CD8-positive, alpha-beta memory T cell (primary cell): ENCODE measurements around the gene SF3B2. TPM values are rescaled to one million over a fixed set of nuclear protein-coding genes. Genes with fewer than 3 reads are reported as not detected.
"Not testable (repeated sequence)": the region's sequence is repeated elsewhere in the genome, so short reads cannot be mapped to it uniquely, and the experiment has no call there.

Experiments
- CTCF ChIA-PET: fragments of 350-600 bp; sonication (Branson Sonifier 250); formaldehyde crosslinking; loops from one replicate; lab custom pipeline; 2021; ENCODE audit warnings: antibody characterized with exemption; lab: Charles Lee
- POLR2A ChIA-PET: fragments of 350-600 bp; sonication (Branson Sonifier 250); formaldehyde crosslinking; loops from one replicate; lab custom pipeline; 2021; ENCODE audit warnings: antibody characterized with exemption; lab: Charles Lee
- DNase-seq, 5 donors: peaks; one replicate each; pipeline versions ENCODE4 v3.0.0 to v3.0.0-alpha.2; 2020 to 2022; ENCODE audit warnings: mixed read lengths in 1 of 5
- H3K27ac ChIP-seq: one replicate; pipeline ENCODE4 v1.7.0; 2013; ENCODE audit warnings: low read depth, mild to moderate bottlenecking, low read length, moderate library complexity
- H3K27me3 ChIP-seq: 2 replicates; pipeline ENCODE4 v1.7.0; 2013; ENCODE audit warnings: low read length, mild to moderate bottlenecking; ENCODE audit not compliant: insufficient read depth, poor library complexity, severe bottlenecking
- H3K36me3 ChIP-seq: 2 replicates; pipeline ENCODE4 v1.7.0; 2013; ENCODE audit warnings: mild to moderate bottlenecking, low read length, moderate library complexity; ENCODE audit not compliant: insufficient read depth
- H3K4me1 ChIP-seq: 2 replicates; pipeline ENCODE4 v1.7.0; 2013; ENCODE audit warnings: mild to moderate bottlenecking, low read length, moderate library complexity; ENCODE audit not compliant: insufficient read depth
- H3K4me3 ChIP-seq: 2 replicates; pipeline ENCODE4 v1.7.0; 2013; ENCODE audit warnings: mild to moderate bottlenecking, low read length
- H3K9me3 ChIP-seq: 2 replicates; pipeline ENCODE4 v1.7.0; 2013; ENCODE audit warnings: mild to moderate bottlenecking, low read length
- H3K27ac Mint-ChIP-seq, 8 donors: one replicate each; pipeline ENCODE4 v1.8.0; 2020 to 2021; ENCODE audit warnings: mixed read lengths in 8 of 8, mild to moderate bottlenecking in 6 of 8, inconsistent platforms in 3 of 8, moderate library complexity in 3 of 8
- H3K27me3 Mint-ChIP-seq, 2 donors: one replicate each; pipeline ENCODE4 v1.8.0; 2020 to 2021; ENCODE audit warnings: mixed read lengths in 2 of 2, mild to moderate bottlenecking in 1 of 2, moderate library complexity in 1 of 2
- H3K36me3 Mint-ChIP-seq, 3 donors: one replicate each; pipeline ENCODE4 v1.8.0; 2020 to 2021; ENCODE audit warnings: mixed read lengths in 3 of 3, inconsistent platforms in 1 of 3, mild to moderate bottlenecking in 1 of 3
- H3K4me1 Mint-ChIP-seq, 3 donors: one replicate each; pipeline ENCODE4 v1.8.0; 2020 to 2021; ENCODE audit warnings: mixed read lengths in 3 of 3, inconsistent platforms in 1 of 3, mild to moderate bottlenecking in 1 of 3
- H3K4me3 Mint-ChIP-seq, 7 donors: one replicate each; pipeline ENCODE4 v1.8.0; 2020 to 2021; ENCODE audit warnings: mixed read lengths in 7 of 7, mild to moderate bottlenecking in 6 of 7, moderate library complexity in 4 of 7, inconsistent platforms in 2 of 7
- H3K9me3 Mint-ChIP-seq, 5 donors: one replicate each; pipeline ENCODE4 v1.8.0; 2020 to 2022; ENCODE audit warnings: mixed read lengths in 5 of 5, mild to moderate bottlenecking in 3 of 5, moderate library complexity in 2 of 5, inconsistent platforms in 1 of 5
- polyA plus RNA-seq: library from polyadenylated mRNA; unstranded; fragments of 300-500 nt; fragmentation: Illumina TruSeq; gene quantifications from one replicate; pipeline ENCODE4 v1.2.3, GENCODE V29; 2021
- total RNA-seq, 2 experiments: library from RNA; stranded (reverse); gene quantifications; one replicate each; pipeline ENCODE4 v1.2.3, GENCODE V29; 2021

Gene SF3B2
- total and polyA plus RNA-seq, 3 experiments from 2014 or later, result 134 to 274 (median 261) TPM

DNA sequence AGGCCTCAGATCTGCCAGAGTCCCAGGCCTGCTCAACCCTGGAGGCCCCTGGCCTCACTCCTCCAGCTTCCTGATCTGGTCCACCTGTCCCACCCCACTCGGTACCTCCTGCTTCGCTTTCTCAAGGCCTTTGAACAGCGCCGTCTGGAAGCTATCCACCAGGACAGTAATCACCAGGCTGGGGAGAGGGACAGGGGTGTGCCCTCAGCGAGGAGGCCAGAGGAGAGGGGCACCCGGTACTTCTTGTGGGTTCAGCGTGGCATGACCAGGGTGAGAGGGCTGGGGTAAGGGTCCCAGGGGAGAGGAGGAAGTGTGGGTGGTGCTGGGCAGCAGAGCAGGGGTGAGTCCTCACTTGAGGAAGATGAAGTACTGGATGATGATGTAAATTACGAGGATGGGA is 32.0 kb upstream of the SF3B2 start:
- no peaks in the 10 kb centered on the region for H3K36me3 Mint-ChIP-seq
- no peak for DNase-seq
- ChIA-PET POLR2A (no interaction called here), CTCF (no interaction called here)
- no peak overlapping the region for H3K4me3 Mint-ChIP-seq
- Histone ChIP-seq H3K4me1 (peaks cover 7% of the 10 kb centered on the region), H3K4me3 (no peak overlapping the region), H3K36me3 (no peaks in the 10 kb centered on the region), H3K27me3 (no peaks in the 10 kb centered on the region), H3K27ac (no peak overlapping the region), H3K9me3 (no peaks in the 10 kb centered on the region)
- no peaks in the 10 kb centered on the region for H3K9me3 Mint-ChIP-seq
- no peak overlapping the region for H3K27ac Mint-ChIP-seq
- peaks cover 5 to 9% (median 6%) of the 10 kb centered on the region in 3 donors for H3K4me1 Mint-ChIP-seq
- peaks cover under 1 to 8% of the 10 kb centered on the region in 2 donors for H3K27me3 Mint-ChIP-seq

DNA sequence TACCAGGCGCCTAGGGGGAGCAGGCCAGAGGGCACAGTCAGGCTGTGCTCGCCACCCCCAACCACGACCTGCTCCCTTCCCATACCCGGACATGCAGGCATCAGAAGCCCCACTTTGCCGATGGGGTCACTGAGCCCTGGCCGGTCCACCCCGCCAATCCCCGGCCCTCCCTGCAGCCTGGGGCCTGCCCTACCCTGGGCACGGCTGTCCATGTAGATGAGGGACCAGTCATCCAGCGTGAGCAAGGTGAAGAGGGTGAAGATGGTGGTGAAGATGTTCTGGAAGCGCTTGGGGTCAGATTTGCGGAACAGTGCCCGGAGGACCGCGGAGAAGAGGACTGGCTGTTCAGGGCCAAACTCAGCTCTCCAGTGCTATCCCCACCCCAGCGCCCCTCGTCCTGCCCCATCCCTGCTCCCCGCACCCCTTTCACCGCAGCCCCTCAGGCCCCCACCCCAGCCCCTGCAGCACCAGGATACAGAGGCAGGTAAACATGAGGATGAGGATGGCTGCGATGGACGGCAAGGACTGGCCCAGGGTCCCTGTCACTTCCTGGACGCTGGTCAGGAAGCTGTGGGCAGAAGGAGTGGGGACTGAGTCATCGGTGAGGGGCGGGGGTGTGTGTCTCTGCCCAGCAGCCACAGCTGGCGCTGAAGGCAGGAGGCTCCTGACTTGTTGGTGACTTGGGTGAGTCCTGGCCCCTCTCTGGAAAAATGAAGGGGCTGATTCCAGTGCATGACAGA is 31.4 kb upstream of the SF3B2 start:
- no peak for DNase-seq
- H3K4me3 Mint-ChIP-seq, result no peak overlapping the region

DNA sequence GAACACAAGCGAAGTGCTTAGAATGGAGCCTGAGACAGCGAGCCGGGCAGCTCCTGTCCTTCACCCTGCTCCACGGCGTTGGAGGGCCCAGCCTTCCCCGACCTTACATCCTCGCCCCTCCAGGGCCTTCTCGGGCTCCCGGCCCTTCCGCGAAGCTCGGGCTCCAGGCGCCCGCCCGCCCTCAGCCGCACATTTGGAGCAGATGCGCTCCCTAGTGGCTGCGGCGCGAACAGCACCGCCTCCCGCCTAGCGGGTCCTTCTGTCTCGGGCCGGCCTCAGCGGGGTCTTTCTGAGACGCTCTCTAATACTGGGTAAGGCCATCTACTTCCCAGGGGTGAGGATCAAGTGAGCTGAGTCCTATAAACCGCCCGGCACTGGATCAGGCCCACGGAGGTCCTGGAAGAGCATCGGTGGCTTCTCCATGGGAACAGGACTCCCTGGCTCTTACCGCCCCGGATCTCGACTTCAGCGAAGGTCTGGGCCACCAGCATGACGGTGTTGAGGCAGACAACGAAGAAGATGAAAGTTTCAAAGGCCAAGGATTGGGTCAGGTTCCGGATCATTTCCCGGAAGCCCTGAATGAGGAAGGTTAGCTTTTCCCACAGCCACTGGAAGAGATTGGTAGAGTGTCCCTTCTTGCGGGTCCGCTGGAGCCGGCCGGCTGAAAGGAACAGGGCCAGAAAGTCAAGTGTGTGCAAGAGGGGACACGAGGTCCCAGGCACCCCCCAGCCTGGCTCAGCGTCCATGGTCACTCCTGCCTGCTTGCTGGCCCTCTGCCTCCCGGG is 29.6 kb upstream of the SF3B2 start:
- H3K4me3 Mint-ChIP-seq, result peak overlapping the region in 5 of 7 donors; percentile 27 to 51 (median 28)
- H3K36me3 Mint-ChIP-seq, result no peaks in the 10 kb centered on the region
- POLR2A ChIA-PET, result interaction anchor here (0.6 to 1.1 kb wide), 3 partner anchors 11 to 311 kb away, joined by 3 to 17 read pairs (median 7); no protein-coding TSS in a partner anchor
- H3K27ac Mint-ChIP-seq, result no peak overlapping the region
- peak; percentile 63 to 80 (median 71) for DNase-seq
- CTCF ChIA-PET, result interaction anchor here (0.6 to 2.2 kb wide), 31 partner anchors 8 to 434 kb away, joined by 3 to 22 read pairs (median 4); partner anchors contain the start of genes BANF1, CCDC85B, CST6 and FIBP
- Histone ChIP-seq H3K27ac (no peak overlapping the region), H3K4me3 (no peak overlapping the region), H3K27me3 (no peaks in the 10 kb centered on the region), H3K9me3 (no peaks in the 10 kb centered on the region), H3K4me1 (peaks cover 7% of the 10 kb centered on the region), H3K36me3 (no peaks in the 10 kb centered on the region)
- peaks cover 5 to 9% (median 6%) of the 10 kb centered on the region in 3 donors for H3K4me1 Mint-ChIP-seq
- H3K27me3 Mint-ChIP-seq, result peaks cover 3 to 8% of the 10 kb centered on the region in 2 donors
- no peaks in the 10 kb centered on the region for H3K9me3 Mint-ChIP-seq

More for the DNA sequence above, 31.4 kb upstream of the SF3B2 start:
- H3K27me3 ChIP-seq, result no peaks in the 10 kb centered on the region
- POLR2A ChIA-PET, result no interaction called here
- CTCF ChIA-PET, result no interaction called here
- Mint-ChIP-seq H3K27me3 (peaks cover 2 to 8% of the 10 kb centered on the region in 2 donors), H3K27ac (no peak overlapping the region), H3K4me1 (peaks cover 5 to 9% (median 6%) of the 10 kb centered on the region in 3 donors), H3K9me3 (no peaks in the 10 kb centered on the region), H3K36me3 (no peaks in the 10 kb centered on the region)
- H3K27ac ChIP-seq, result no peak overlapping the region
- H3K4me3 ChIP-seq, result no peak overlapping the region
- H3K9me3 ChIP-seq, result no peaks in the 10 kb centered on the region
- H3K4me1 ChIP-seq, result peaks cover 7% of the 10 kb centered on the region
- H3K36me3 ChIP-seq, result no peaks in the 10 kb centered on the region

DNA sequence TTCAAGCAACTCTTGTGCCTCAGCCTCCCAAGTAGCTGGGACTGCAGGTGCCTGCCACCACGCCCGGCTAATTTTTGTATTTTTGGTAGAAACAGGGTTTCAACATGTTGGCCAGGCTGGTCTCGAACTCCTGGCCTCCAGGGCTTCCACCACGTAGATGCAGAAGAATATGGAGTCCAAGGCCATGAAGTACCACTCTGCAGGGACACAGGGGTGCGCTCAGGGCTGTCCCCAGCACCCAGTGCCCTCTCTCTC is 29.1 kb upstream of the SF3B2 start:
- H3K27ac ChIP-seq, H3K36me3 Mint-ChIP-seq, H3K4me3 Mint-ChIP-seq, H3K27me3 Mint-ChIP-seq, H3K9me3 Mint-ChIP-seq, POLR2A ChIA-PET, H3K4me3 ChIP-seq, H3K9me3 ChIP-seq, H3K36me3 ChIP-seq, DNase-seq, H3K27ac Mint-ChIP-seq, H3K27me3 ChIP-seq, H3K4me1 Mint-ChIP-seq, H3K4me1 ChIP-seq: not testable (repeated sequence)
- CTCF ChIA-PET, result interaction anchor here (1.2 to 2.2 kb wide), 18 partner anchors 7 to 435 kb away, joined by 3 to 22 read pairs (median 5); partner anchors contain the start of genes CCDC85B, CST6, FIBP and KAT5

DNA sequence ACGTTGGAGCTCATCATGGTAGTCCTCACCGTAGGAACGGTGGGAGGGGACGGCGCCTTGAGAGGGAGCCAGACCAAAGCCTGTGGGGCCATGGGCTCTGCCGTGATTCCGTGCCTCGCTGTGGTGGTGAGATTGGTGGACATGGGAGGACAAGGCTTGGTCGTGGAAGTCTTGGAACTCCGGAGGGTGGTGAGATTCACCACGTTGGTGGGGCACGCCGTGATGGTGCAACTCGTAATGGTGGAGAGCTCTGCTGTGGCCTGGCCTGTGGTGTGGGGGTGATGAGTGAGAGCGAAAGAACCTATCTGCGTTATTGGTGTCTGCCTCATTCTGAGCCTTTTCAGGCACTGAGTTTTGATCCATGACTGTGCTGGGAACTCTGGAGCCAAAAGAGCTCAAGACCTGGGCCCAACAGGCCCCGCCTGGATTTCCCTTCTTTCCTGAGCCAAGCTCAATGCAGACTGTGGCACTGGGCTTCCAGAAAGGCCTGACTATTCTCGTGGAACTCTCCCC is 26.1 kb upstream of the SF3B2 start, which contains the start of gene CATSPER1:
Gene CATSPER1 (minus strand): TSS at position 463 of the 513 bp plus-strand sequence. CDS start 100 bp downstream, at position 363.
- peak within 1 kb of the TSS in 1 of 7 donors; percentile 68 for H3K4me3 Mint-ChIP-seq
- POLR2A ChIA-PET, result no interaction called here

DNA sequence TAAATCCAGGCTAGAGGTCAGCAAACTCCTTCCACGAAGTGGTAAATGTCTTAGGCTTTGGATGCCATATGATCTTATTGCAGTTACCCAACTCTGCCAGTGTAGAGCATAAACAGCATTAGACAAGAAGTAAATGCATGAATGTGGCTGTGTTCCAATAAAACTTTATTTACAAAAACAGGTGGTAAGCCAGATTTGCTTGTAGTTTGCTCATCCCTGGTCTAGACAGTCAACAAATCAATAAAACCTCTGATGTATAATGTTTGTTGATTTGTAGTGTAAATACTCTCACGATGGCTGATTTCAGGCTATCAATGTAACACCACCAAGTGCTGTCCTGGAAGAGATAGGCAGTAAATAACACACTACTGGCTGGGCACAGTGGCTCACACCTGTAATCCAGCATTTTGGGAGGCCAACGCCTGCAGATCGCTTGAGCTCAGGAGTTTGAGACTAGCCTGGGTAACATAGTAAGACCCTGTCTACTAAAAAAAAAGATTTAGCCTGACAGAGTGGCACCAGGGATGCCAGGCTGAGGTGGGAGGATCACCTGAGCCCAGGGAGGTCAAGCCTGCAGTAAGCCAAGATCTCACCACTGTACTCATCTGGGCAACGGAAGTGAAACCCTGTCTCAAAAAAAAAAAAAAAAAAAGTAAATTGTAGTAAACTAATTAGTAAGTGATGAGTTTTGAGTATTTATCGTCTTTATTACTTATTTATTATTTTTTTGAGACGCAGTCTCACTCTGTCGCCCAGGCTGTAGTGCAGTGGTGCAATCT is 19.0 kb upstream of the SF3B2 start:
- Mint-ChIP-seq H3K36me3 (no peaks in the 10 kb centered on the region), H3K4me1 (no peaks in the 10 kb centered on the region), H3K9me3 (no peaks in the 10 kb centered on the region), H3K27ac (no peak overlapping the region), H3K27me3 (peaks cover 3 to 8% of the 10 kb centered on the region in 2 donors), H3K4me3 (no peak overlapping the region)
- Histone ChIP-seq H3K27me3 (no peaks in the 10 kb centered on the region), H3K4me3 (no peak overlapping the region), H3K9me3 (no peaks in the 10 kb centered on the region), H3K36me3 (no peaks in the 10 kb centered on the region), H3K4me1 (no peaks in the 10 kb centered on the region), H3K27ac (no peak overlapping the region)
- DNase-seq, result no peak
- CTCF ChIA-PET, result no interaction called here
- POLR2A ChIA-PET, result interaction anchor here (0.7 kb wide), 1 partner anchor 11 kb away, joined by 7 read pairs; no protein-coding TSS in a partner anchor

More for the DNA sequence above, 26.1 kb upstream of the SF3B2 start, which contains the start of gene CATSPER1:
- H3K36me3 Mint-ChIP-seq, result no peaks in the 10 kb centered on the region
- DNase-seq, result no peak
- Histone ChIP-seq H3K36me3 (no peaks in the 10 kb centered on the region), H3K27ac (no peak within 1 kb of the TSS), H3K4me3 (no peak within 1 kb of the TSS), H3K4me1 (peaks cover 7% of the 10 kb centered on the region), H3K27me3 (no peaks in the 10 kb centered on the region), H3K9me3 (no peaks in the 10 kb centered on the region)
- peaks cover 3 to 8% of the 10 kb centered on the region in 2 donors for H3K27me3 Mint-ChIP-seq
- no peaks in the 10 kb centered on the region for H3K9me3 Mint-ChIP-seq
- peaks cover 5 to 8% (median 6%) of the 10 kb centered on the region in 3 donors for H3K4me1 Mint-ChIP-seq
- CTCF ChIA-PET, result interaction anchor here (1.0 to 1.2 kb wide), 2 partner anchors 142 to 314 kb away, joined by 3 read pairs; partner anchors contain the start of gene KAT5
- peak within 1 kb of the TSS in 1 of 8 donors; percentile 47 for H3K27ac Mint-ChIP-seq

DNA sequence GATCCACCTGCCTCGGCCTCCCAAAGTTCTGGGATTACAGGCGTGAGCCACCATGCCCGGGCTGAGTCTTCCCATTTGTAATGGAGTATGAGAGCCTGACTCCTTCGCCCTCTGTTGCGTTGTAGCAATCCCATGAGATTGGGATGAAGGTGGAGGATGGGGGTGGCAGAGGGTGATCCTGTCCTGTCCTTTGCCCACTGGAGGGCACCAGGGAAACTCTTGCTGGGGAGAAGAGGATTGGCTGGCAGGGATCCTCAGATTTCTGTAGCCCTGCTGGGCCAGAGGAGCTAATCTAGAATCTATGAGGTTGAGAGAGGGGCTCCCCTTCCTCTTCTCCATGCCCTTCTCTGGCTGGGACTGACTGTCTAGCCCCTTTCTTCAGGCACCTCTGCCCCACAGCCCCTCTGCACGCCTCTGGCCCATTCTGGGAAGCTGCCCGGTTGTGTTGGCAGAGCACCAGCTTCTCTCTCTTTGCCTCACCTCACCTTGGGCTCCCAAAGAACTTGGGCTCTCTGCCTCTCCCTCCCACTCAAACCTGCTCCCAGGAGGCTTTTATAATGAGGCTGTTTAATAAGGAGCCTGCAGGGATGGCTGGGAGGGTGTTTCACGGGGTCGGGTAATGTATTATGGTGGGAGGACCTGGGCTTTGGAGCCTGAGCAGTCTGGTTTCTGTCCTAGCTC is 16.4 kb upstream of the SF3B2 start:
- ChIA-PET CTCF (interaction anchor here (2.5 to 2.6 kb wide), 2 partner anchors 9 to 13 kb away, joined by 8 to 9 read pairs; no protein-coding TSS in a partner anchor), POLR2A (no interaction called here)
- Mint-ChIP-seq H3K4me3 (no peak overlapping the region), H3K36me3 (no peaks in the 10 kb centered on the region), H3K4me1 (no peaks in the 10 kb centered on the region), H3K27me3 (peaks cover 11% of the 10 kb centered on the region in 2 donors), H3K9me3 (no peaks in the 10 kb centered on the region), H3K27ac (peak overlapping the region in 1 of 8 donors; percentile 43)
- Histone ChIP-seq H3K4me3 (no peak overlapping the region), H3K4me1 (no peaks in the 10 kb centered on the region), H3K9me3 (no peaks in the 10 kb centered on the region), H3K36me3 (no peaks in the 10 kb centered on the region), H3K27ac (no peak overlapping the region), H3K27me3 (no peaks in the 10 kb centered on the region)
- DNase-seq, result no peak
